Measurements from ENCODE around the gene YRDC. TPM values are rescaled to one million over a fixed set of nuclear protein-coding genes. Genes with fewer than 3 reads are reported as not detected.

YRDC gene
- total RNA-seq, 1 experiment from 2014 or later: 24.6 TPM

DNA sequence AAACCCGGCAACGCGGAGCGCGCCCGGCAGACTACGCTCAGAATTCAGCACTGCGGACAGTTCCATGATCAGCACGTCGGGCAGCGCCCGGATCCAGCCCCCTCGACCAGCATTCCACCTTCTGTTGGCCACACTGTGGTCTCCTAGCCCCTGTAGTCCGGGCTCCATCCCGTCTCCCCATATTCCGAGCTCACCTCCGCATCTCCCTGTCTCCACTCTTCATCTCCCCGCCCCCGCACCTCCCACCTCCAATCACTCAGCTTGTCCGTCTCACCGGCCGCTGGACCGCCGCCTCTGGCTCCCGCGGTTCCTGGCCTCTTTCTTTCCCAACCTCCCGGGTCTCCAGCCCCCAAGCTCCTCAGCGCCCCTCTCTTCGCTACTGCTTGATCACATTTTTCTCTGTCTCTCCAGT, 43.6 kb downstream of the YRDC start:
- Mint-ChIP-seq H3K4me3 (peak overlapping the region; percentile 78), H3K27me3 (ENCODE audit: low read depth) (peaks cover 84% of the 10 kb centered on the region), H3K36me3 (no peaks in the 10 kb centered on the region), H3K9me3 (no peaks in the 10 kb centered on the region), H3K27ac (no peak overlapping the region), H3K4me1 (peaks cover 26% of the 10 kb centered on the region)
- peak; percentile 62 for ATAC-seq
- ChIA-PET CTCF (interaction anchor here (1.0 to 3.7 kb wide), 7 partner anchors 9 to 277 kb away, joined by 4 to 40 read pairs (median 10); partner anchors contain the start of genes CDCA8 and MTF1), POLR2A (interaction anchor here (1.2 to 1.3 kb wide), 2 partner anchors 10 to 74 kb away, joined by 3 to 6 read pairs; a partner anchor contains a TSS)
- peak; percentile 91 for DNase-seq (ENCODE audit: low spot score)
- peak; percentile 98 for TF ChIP-seq ETV6 (CRISPR knock-in tag; IDR thresholded peaks at IDR 0.05)
- peak; percentile 89; the same call in 1 of the 2 replicates for TF ChIP-seq PRRX2 (CRISPR knock-in tag; IDR thresholded peaks at IDR 0.05)
- TF ChIP-seq IRF2 (CRISPR knock-in tag; IDR thresholded peaks at IDR 0.05; ENCODE audit: borderline replicate concordance, low read depth): peak; percentile 97
- TF ChIP-seq, protein P1, sequence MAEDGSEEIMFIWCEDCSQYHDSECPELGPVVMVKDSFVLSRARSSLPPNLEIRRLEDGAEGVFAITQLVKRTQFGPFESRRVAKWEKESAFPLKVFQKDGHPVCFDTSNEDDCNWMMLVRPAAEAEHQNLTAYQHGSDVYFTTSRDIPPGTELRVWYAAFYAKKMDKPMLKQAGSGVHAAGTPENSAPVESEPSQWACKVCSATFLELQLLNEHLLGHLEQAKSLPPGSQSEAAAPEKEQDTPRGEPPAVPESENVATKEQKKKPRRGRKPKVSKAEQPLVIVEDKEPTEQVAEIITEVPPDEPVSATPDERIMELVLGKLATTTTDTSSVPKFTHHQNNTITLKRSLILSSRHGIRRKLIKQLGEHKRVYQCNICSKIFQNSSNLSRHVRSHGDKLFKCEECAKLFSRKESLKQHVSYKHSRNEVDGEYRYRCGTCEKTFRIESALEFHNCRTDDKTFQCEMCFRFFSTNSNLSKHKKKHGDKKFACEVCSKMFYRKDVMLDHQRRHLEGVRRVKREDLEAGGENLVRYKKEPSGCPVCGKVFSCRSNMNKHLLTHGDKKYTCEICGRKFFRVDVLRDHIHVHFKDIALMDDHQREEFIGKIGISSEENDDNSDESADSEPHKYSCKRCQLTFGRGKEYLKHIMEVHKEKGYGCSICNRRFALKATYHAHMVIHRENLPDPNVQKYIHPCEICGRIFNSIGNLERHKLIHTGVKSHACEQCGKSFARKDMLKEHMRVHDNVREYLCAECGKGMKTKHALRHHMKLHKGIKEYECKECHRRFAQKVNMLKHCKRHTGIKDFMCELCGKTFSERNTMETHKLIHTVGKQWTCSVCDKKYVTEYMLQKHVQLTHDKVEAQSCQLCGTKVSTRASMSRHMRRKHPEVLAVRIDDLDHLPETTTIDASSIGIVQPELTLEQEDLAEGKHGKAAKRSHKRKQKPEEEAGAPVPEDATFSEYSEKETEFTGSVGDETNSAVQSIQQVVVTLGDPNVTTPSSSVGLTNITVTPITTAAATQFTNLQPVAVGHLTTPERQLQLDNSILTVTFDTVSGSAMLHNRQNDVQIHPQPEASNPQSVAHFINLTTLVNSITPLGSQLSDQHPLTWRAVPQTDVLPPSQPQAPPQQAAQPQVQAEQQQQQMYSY (CRISPR knock-in tag; IDR thresholded peaks at IDR 0.05): peak; percentile 82
- TF ChIP-seq ZBTB21 (CRISPR knock-in tag; IDR thresholded peaks at IDR 0.05; ENCODE audit: borderline replicate concordance): peak; percentile 88
- TF ChIP-seq, protein P2, sequence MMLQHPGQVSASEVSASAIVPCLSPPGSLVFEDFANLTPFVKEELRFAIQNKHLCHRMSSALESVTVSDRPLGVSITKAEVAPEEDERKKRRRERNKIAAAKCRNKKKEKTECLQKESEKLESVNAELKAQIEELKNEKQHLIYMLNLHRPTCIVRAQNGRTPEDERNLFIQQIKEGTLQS (CRISPR knock-in tag; conservative IDR thresholded peaks at IDR 0.05): peak; percentile 87
- peak; percentile 75; the same call in 1 of the 2 replicates for TF ChIP-seq ZNF263 (CRISPR knock-in tag; IDR thresholded peaks at IDR 0.05; ENCODE audit: low read depth)
- TF ChIP-seq GRHL2 (CRISPR knock-in tag; IDR thresholded peaks at IDR 0.05; ENCODE audit: insufficient replicate concordance, severe bottlenecking): no peak
- TF ChIP-seq, protein P3, sequence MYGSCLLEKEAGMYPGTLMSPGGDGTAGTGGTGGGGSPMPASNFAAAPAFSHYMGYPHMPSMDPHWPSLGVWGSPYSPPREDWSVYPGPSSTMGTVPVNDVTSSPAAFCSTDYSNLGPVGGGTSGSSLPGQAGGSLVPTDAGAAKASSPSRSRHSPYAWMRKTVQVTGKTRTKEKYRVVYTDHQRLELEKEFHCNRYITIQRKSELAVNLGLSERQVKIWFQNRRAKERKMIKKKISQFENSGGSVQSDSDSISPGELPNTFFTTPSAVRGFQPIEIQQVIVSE (CRISPR knock-in tag; IDR thresholded peaks at IDR 0.05; ENCODE audit: borderline replicate concordance): no peak
- TF ChIP-seq, protein P4, sequence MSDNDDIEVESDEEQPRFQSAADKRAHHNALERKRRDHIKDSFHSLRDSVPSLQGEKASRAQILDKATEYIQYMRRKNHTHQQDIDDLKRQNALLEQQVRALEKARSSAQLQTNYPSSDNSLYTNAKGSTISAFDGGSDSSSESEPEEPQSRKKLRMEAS (CRISPR knock-in tag; IDR thresholded peaks at IDR 0.05): peak; percentile 92
- peak; percentile 97 for TF ChIP-seq SMAD3 (CRISPR knock-in tag; IDR thresholded peaks at IDR 0.05; ENCODE audit: borderline replicate concordance)
- TF ChIP-seq EMX1 (CRISPR knock-in tag; IDR thresholded peaks at IDR 0.05): no peak; the same call in 1 of the 2 replicates
- TF ChIP-seq, protein P5, sequence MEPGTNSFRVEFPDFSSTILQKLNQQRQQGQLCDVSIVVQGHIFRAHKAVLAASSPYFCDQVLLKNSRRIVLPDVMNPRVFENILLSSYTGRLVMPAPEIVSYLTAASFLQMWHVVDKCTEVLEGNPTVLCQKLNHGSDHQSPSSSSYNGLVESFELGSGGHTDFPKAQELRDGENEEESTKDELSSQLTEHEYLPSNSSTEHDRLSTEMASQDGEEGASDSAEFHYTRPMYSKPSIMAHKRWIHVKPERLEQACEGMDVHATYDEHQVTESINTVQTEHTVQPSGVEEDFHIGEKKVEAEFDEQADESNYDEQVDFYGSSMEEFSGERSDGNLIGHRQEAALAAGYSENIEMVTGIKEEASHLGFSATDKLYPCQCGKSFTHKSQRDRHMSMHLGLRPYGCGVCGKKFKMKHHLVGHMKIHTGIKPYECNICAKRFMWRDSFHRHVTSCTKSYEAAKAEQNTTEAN (CRISPR knock-in tag; IDR thresholded peaks at IDR 0.05): peak; percentile 97
- TF ChIP-seq, protein P6, sequence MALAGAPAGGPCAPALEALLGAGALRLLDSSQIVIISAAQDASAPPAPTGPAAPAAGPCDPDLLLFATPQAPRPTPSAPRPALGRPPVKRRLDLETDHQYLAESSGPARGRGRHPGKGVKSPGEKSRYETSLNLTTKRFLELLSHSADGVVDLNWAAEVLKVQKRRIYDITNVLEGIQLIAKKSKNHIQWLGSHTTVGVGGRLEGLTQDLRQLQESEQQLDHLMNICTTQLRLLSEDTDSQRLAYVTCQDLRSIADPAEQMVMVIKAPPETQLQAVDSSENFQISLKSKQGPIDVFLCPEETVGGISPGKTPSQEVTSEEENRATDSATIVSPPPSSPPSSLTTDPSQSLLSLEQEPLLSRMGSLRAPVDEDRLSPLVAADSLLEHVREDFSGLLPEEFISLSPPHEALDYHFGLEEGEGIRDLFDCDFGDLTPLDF (CRISPR knock-in tag; IDR thresholded peaks at IDR 0.05): peak; percentile 97
- TF ChIP-seq TEAD4 (CRISPR knock-in tag; IDR thresholded peaks at IDR 0.05): peak; percentile 99
- TF ChIP-seq SMAD4 (CRISPR knock-in tag; IDR thresholded peaks at IDR 0.05): peak; percentile 99
- no peak for TF ChIP-seq JAZF1 (CRISPR knock-in tag; IDR thresholded peaks at IDR 0.05)
- TF ChIP-seq NFYB (CRISPR knock-in tag; conservative IDR thresholded peaks at IDR 0.05; ENCODE audit: low read depth): peak; percentile 73
- no peak for TF ChIP-seq ZNF423 (CRISPR knock-in tag; IDR thresholded peaks at IDR 0.05)
- TF ChIP-seq, protein P7, sequence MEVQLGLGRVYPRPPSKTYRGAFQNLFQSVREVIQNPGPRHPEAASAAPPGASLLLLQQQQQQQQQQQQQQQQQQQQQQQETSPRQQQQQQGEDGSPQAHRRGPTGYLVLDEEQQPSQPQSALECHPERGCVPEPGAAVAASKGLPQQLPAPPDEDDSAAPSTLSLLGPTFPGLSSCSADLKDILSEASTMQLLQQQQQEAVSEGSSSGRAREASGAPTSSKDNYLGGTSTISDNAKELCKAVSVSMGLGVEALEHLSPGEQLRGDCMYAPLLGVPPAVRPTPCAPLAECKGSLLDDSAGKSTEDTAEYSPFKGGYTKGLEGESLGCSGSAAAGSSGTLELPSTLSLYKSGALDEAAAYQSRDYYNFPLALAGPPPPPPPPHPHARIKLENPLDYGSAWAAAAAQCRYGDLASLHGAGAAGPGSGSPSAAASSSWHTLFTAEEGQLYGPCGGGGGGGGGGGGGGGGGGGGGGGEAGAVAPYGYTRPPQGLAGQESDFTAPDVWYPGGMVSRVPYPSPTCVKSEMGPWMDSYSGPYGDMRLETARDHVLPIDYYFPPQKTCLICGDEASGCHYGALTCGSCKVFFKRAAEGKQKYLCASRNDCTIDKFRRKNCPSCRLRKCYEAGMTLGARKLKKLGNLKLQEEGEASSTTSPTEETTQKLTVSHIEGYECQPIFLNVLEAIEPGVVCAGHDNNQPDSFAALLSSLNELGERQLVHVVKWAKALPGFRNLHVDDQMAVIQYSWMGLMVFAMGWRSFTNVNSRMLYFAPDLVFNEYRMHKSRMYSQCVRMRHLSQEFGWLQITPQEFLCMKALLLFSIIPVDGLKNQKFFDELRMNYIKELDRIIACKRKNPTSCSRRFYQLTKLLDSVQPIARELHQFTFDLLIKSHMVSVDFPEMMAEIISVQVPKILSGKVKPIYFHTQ (CRISPR knock-in tag; IDR thresholded peaks at IDR 0.05): no peak
- TF ChIP-seq ZNF396 (CRISPR knock-in tag; IDR thresholded peaks at IDR 0.05; ENCODE audit: borderline replicate concordance): peak; percentile 93
- TF ChIP-seq, protein P8, sequence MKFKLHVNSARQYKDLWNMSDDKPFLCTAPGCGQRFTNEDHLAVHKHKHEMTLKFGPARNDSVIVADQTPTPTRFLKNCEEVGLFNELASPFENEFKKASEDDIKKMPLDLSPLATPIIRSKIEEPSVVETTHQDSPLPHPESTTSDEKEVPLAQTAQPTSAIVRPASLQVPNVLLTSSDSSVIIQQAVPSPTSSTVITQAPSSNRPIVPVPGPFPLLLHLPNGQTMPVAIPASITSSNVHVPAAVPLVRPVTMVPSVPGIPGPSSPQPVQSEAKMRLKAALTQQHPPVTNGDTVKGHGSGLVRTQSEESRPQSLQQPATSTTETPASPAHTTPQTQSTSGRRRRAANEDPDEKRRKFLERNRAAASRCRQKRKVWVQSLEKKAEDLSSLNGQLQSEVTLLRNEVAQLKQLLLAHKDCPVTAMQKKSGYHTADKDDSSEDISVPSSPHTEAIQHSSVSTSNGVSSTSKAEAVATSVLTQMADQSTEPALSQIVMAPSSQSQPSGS (CRISPR knock-in tag; IDR thresholded peaks at IDR 0.05; ENCODE audit: borderline replicate concordance, low read depth): peak; percentile 92
- peak; percentile 99 for TF ChIP-seq ESRRA (CRISPR knock-in tag; IDR thresholded peaks at IDR 0.05; ENCODE audit: borderline replicate concordance)
- TF ChIP-seq ZNF317 (CRISPR knock-in tag; IDR thresholded peaks at IDR 0.05; ENCODE audit: borderline replicate concordance, low read depth): peak; percentile 82
- TF ChIP-seq ZNF121 (CRISPR knock-in tag; IDR thresholded peaks at IDR 0.05): peak; percentile 85; the same call in 1 of the 2 replicates
- TF ChIP-seq FOXP1 (CRISPR knock-in tag; IDR thresholded peaks at IDR 0.05; ENCODE audit: borderline replicate concordance): peak; percentile 99
- TF ChIP-seq CREM (CRISPR knock-in tag; IDR thresholded peaks at IDR 0.05): peak; percentile 93
